DND-41 (cell line): ENCODE measurements around the gene KIAA0040.

Source experiments
- EZH2 ChIP-seq: IDR thresholded peaks from 3 replicates; pipeline ENCODE4 v1.6.1; 2012; ENCODE audit warnings: borderline replicate concordance, low read depth, mild to moderate bottlenecking, moderate library complexity, low read length, inconsistent platforms; ENCODE audit not compliant: severe bottlenecking
- TF ChIP-seq, protein P1 (sequence below): IDR thresholded peaks from 2 replicates; pipeline ENCODE4 v1.5.1; 2012; ENCODE audit warnings: borderline replicate concordance, low read length, moderate library complexity, mild to moderate bottlenecking; ENCODE audit not compliant: poor library complexity, severe bottlenecking; ENCODE audit errors: extremely low read depth

DNA sequence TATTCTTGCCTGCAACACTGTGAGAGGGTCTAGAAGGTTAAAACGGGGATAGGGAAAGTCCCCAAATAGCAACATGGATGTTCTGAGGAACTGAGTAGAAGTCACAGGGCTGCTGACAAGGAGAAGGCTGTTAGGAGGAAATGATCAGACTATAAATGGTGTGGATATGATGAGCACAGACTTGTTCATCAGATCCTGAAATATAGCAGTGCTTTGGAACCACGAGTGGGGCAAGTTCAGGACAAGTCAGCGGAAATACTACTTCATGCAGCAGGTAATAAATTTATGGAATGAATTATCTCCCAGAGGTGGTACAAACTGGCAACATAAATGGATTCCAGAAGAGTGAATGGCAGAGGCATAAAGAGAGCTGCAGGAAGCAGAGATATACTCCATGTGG, 3.2 kb upstream of the KIAA0040 start:
- TF ChIP-seq, protein P1, sequence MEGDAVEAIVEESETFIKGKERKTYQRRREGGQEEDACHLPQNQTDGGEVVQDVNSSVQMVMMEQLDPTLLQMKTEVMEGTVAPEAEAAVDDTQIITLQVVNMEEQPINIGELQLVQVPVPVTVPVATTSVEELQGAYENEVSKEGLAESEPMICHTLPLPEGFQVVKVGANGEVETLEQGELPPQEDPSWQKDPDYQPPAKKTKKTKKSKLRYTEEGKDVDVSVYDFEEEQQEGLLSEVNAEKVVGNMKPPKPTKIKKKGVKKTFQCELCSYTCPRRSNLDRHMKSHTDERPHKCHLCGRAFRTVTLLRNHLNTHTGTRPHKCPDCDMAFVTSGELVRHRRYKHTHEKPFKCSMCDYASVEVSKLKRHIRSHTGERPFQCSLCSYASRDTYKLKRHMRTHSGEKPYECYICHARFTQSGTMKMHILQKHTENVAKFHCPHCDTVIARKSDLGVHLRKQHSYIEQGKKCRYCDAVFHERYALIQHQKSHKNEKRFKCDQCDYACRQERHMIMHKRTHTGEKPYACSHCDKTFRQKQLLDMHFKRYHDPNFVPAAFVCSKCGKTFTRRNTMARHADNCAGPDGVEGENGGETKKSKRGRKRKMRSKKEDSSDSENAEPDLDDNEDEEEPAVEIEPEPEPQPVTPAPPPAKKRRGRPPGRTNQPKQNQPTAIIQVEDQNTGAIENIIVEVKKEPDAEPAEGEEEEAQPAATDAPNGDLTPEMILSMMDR: no peak
- no peak for TF ChIP-seq EZH2
